Measurements from ENCODE around the gene CENPH. TPM values are rescaled to one million over a fixed set of nuclear protein-coding genes. Genes with fewer than 3 reads are reported as not detected.

The CENPH gene
- total and polyA plus RNA-seq, 2 of the 8 experiments (the other 6 are each of a cell fraction or from before 2014, with no cell fraction given), result 69.0 to 82.8 TPM

DNA sequence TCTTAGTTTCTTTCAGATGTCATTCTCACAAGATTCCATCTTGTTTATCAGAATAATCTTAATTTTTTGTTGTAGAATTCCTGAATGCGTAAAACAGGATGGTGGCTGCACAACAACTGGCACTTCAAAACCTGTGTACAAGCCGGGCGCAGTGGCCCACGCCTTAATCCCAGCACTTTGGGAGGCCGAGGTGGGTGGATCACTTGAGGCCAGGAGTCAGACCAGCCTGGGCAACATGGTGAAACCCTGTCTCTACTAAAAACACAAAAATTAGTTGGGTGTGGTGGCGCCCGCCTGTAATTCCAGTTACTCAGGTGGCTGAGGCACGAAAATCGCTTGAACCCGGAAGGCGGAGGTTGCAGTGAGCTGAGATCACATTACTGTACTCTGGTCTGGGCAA lies 32.9 kb upstream of the CENPH start:
- Histone ChIP-seq H3K56ac (replicated peaks; ENCODE audit: insufficient read length, low read depth, low read length) (no peak overlapping the region), H3K9me3 (ENCODE audit: insufficient read depth in 2 of 2, low read depth in 1 of 2, low read length in 1 of 2) (no peaks in the 10 kb centered on the region), H4K20me1 (replicated peaks in 1 of 2; ENCODE audit: control insufficient read depth in 1 of 2, insufficient read depth in 2 of 2, low read length in 2 of 2) (no peaks in the 10 kb centered on the region), H2AFZ (ENCODE audit: low read length) (no peak overlapping the region), H2BK20ac (ENCODE audit: low read length) (no peak overlapping the region), H3K4me3 (ENCODE audit: extremely low read depth in 1 of 4, insufficient read depth in 2 of 4, low read depth in 3 of 4, low read length in 4 of 4) (no peak overlapping the region), H3K18ac (ENCODE audit: extremely low read depth, low read length) (no peak overlapping the region), H3K23ac (ENCODE audit: insufficient read length) (no peak overlapping the region), H3K27ac (ENCODE audit: low read depth, low read length) (no peak overlapping the region), H3K4ac (replicated peaks; ENCODE audit: insufficient read length, low read depth, low read length) (no peak overlapping the region), H2BK5ac (ENCODE audit: low read depth, low read length) (no peak overlapping the region), H2BK15ac (ENCODE audit: low read length) (no peak overlapping the region), H4K5ac (ENCODE audit: insufficient read length, low read depth, low read length) (no peak overlapping the region), H2AK5ac (ENCODE audit: low read depth, low read length) (no peak overlapping the region), H3K27me3 (replicated peaks in 1 of 4; ENCODE audit: control insufficient read depth in 3 of 4, extremely low read depth in 1 of 4, insufficient read depth in 3 of 4, low read length in 3 of 4) (no peaks in the 10 kb centered on the region), H3K4me1 (replicated peaks in 1 of 4; ENCODE audit: control insufficient read depth in 3 of 4, insufficient read depth in 4 of 4, low read length in 3 of 4) (no peaks in the 10 kb centered on the region), H2BK12ac (ENCODE audit: low read depth, low read length) (no peak overlapping the region), H3K23me2 (ENCODE audit: low read depth, low read length) (no peaks in the 10 kb centered on the region), H3K14ac (ENCODE audit: insufficient read length) (no peak overlapping the region), H4K91ac (replicated peaks; ENCODE audit: insufficient read length, low read length) (no peak overlapping the region), H3K79me1 (ENCODE audit: low read depth, low read length) (no peaks in the 10 kb centered on the region; the same call in 1 of the 2 replicates), H3K9ac (replicated peaks in 1 of 4; ENCODE audit: extremely low read depth in 1 of 4, low read depth in 3 of 4, low read length in 3 of 4) (no peak overlapping the region), H3K4me2 (ENCODE audit: insufficient read depth in 1 of 2, low read depth in 2 of 2, low read length in 2 of 2) (no peak overlapping the region), H4K8ac (ENCODE audit: extremely low read depth, insufficient read depth, low read length) (no peak overlapping the region), H2BK120ac (replicated peaks; ENCODE audit: low read depth, low read length) (no peak overlapping the region), H3K36me3 (ENCODE audit: control insufficient read depth in 2 of 4, insufficient read depth in 4 of 4, low read length in 3 of 4) (no peaks in the 10 kb centered on the region), H3K79me2 (ENCODE audit: control insufficient read depth in 1 of 2, insufficient read depth in 2 of 2, low read length in 2 of 2) (no peaks in the 10 kb centered on the region)
- ChIA-PET POLR2A (ENCODE audit: partially characterized antibody) (interaction anchor here (0.8 to 1.1 kb wide), 2 partner anchors 10 to 18 kb away, joined by 3 read pairs; no protein-coding TSS in a partner anchor), CTCF (ENCODE audit: partially characterized antibody) (interaction anchor here (0.7 kb wide), 1 partner anchor 135 kb away, joined by 3 read pairs; no protein-coding TSS in a partner anchor)
- DNase-seq (ENCODE audit: low read depth in 1 of 2, low spot score in 2 of 2), result no peak
- WGBS, 2 experiments (ENCODE audit: extremely low coverage in 1 of 2, insufficient coverage in 1 of 2, insufficient read length in 1 of 2, insufficient replicate concordance in 2 of 2, low coverage in 1 of 2, low lambda C conversion rate in 2 of 2, missing lambda C conversion rate in 1 of 2), result 95% methylated on average over 11 of the region's 11 CpGs; no CpG with 5 or more reads in 1 of the 2 experiments
- FAIRE-seq, result no peak
- TF ChIP-seq BACH1 (IDR thresholded peaks at IDR 0.05; ENCODE audit: low read length), result no peak
- TF ChIP-seq NANOG (IDR thresholded peaks at IDR 0.05; ENCODE audit: insufficient read depth, low read depth, low read length, poor library complexity, severe bottlenecking), result no peak
- TF ChIP-seq, protein P1, sequence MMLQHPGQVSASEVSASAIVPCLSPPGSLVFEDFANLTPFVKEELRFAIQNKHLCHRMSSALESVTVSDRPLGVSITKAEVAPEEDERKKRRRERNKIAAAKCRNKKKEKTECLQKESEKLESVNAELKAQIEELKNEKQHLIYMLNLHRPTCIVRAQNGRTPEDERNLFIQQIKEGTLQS (IDR thresholded peaks at IDR 0.05; ENCODE audit: insufficient read depth, low read depth, low read length), result no peak
- TF ChIP-seq SRF (IDR thresholded peaks at IDR 0.05; ENCODE audit: low read depth, low read length), result no peak
- TF ChIP-seq RNF2 (IDR thresholded peaks at IDR 0.05; ENCODE audit: borderline replicate concordance, low read depth, low read length, missing control alignments, poor library complexity, severe bottlenecking), result no peak
- TF ChIP-seq TCF12 (IDR thresholded peaks at IDR 0.05; ENCODE audit: low read depth, low read length), result no peak
- no peak for TF ChIP-seq BRCA1 (IDR thresholded peaks at IDR 0.05; ENCODE audit: low read depth, low read length)
- no peak for TF ChIP-seq PHF8 (conservative IDR thresholded peaks at IDR 0.05; ENCODE audit: low read depth, low read length)
- no peak for TF ChIP-seq SIN3A (conservative IDR thresholded peaks at IDR 0.05 in 1 of 2, IDR thresholded peaks at IDR 0.05 in 1 of 2; ENCODE audit: low read depth in 1 of 2, low read length in 2 of 2)
- TF ChIP-seq CBX5 (IDR thresholded peaks at IDR 0.05; ENCODE audit: low read depth, low read length), result no peak
- TF ChIP-seq SUZ12 (IDR thresholded peaks at IDR 0.05; ENCODE audit: low read length), result no peak
- no peak for TF ChIP-seq SIX5 (IDR thresholded peaks at IDR 0.05; ENCODE audit: low read depth, low read length)
- no peak for TF ChIP-seq RAD21 (IDR thresholded peaks at IDR 0.05 in 1 of 2, conservative IDR thresholded peaks at IDR 0.05 in 1 of 2; ENCODE audit: low read depth in 2 of 2, low read length in 2 of 2)

All from H1 (cell line).